Caco-2 (cell line): ENCODE results near the gene BCOR. TPM values are rescaled to one million over a fixed set of nuclear protein-coding genes. Genes with fewer than 3 reads are reported as not detected.

ENCODE experiments used
- BruUV-seq: library from RNA; stranded (reverse); fragments of 400-500 nt; replicated peaks from 2 replicates; lab custom pipeline; 2021; lab: Mats Ljungman, UMichigan
- CTCF ChIA-PET: fragments of 300-600 bp; sonication (Branson Sonifier 250); formaldehyde crosslinking; loops from one replicate; lab custom pipeline; 2022; ENCODE audit warnings: antibody characterized with exemption; lab: Charles Lee
- POLR2A ChIA-PET: fragments of 300-600 bp; sonication (Branson Sonifier 250); formaldehyde crosslinking; loops from one replicate; lab custom pipeline; 2022; ENCODE audit warnings: antibody characterized with exemption; lab: Charles Lee
- DNase-seq, 2 experiments: peaks; one replicate each; pipeline versions ENCODE4 v3.0.0 to v3.0.0-alpha.2; 2020 to 2022
- H3K27me3 ChIP-seq: replicated peaks from 2 replicates; pipeline ENCODE4 v1.6.0; 2011; ENCODE audit warnings: low read length; ENCODE audit not compliant: control insufficient read depth, insufficient read depth
- H3K36me3 ChIP-seq: 2 replicates; pipeline ENCODE4 v1.5.1; 2011; ENCODE audit warnings: low read length; ENCODE audit not compliant: control insufficient read depth, insufficient read depth
- H3K4me1 ChIP-seq: fragments of 250-450 bp; sonication (Bioruptor Pico); 2 replicates; pipeline ENCODE4 v1.5.1; 2020; ENCODE audit warnings: mild to moderate bottlenecking
- H3K4me3 ChIP-seq: 2 replicates; pipeline ENCODE4 v1.5.1; 2011; ENCODE audit warnings: low read depth, mild to moderate bottlenecking, control low read depth, low read length
- H3K9me3 ChIP-seq: fragments of 250-450 bp; sonication (Bioruptor Pico); 2 replicates; pipeline ENCODE4 v1.5.1; 2020; ENCODE audit warnings: mild to moderate bottlenecking, moderate library complexity
- H3K27ac Mint-ChIP-seq: one replicate; pipeline ENCODE4 v1.8.0; 2022; ENCODE audit warnings: mixed read lengths; ENCODE audit not compliant: unreplicated experiment
- H3K27me3 Mint-ChIP-seq: one replicate; pipeline ENCODE4 v1.8.0; 2022; ENCODE audit warnings: mixed read lengths; ENCODE audit not compliant: insufficient read depth, unreplicated experiment
- H3K36me3 Mint-ChIP-seq: one replicate; pipeline ENCODE4 v1.8.0; 2022; ENCODE audit warnings: mild to moderate bottlenecking, mixed read lengths; ENCODE audit not compliant: insufficient read depth, unreplicated experiment
- H3K4me1 Mint-ChIP-seq: one replicate; pipeline ENCODE4 v1.8.0; 2022; ENCODE audit warnings: low read depth, mixed read lengths; ENCODE audit not compliant: unreplicated experiment
- H3K4me3 Mint-ChIP-seq: one replicate; pipeline ENCODE4 v1.8.0; 2022; ENCODE audit warnings: mild to moderate bottlenecking, moderate library complexity, mixed read lengths; ENCODE audit not compliant: unreplicated experiment
- H3K9me3 Mint-ChIP-seq: one replicate; pipeline ENCODE4 v1.8.0; 2022; ENCODE audit warnings: mixed read lengths; ENCODE audit not compliant: unreplicated experiment
- CTCF ChIP-seq, 2 experiments: fragments of 200-600 bp in 1 of 2; IDR thresholded peaks; 1 replicate in 1 of 2; 2 replicates in 1 of 2; pipeline versions ENCODE4 v1.5.1 to v1.8.0; 2011 to 2022; ENCODE audit warnings: antibody characterized with exemption in 1 of 2, control low read depth in 1 of 2, inconsistent platforms in 1 of 2, low read depth in 1 of 2, low read length in 1 of 2, mild to moderate bottlenecking in 1 of 2, moderate library complexity in 1 of 2; ENCODE audit not compliant: insufficient read depth in 1 of 2, severe bottlenecking in 1 of 2, unreplicated experiment in 1 of 2
- intact Hi-C: fragments of 100-400 bp; cut with micrococcal nuclease; formaldehyde crosslinking; loops from one replicate; pipeline ENCODE4 v1.10.0; 2022; ENCODE audit not compliant: unreplicated experiment
- total RNA-seq: library from RNA; stranded (reverse); gene quantifications from 2 replicates; pipeline ENCODE4 v1.2.3, GENCODE V29; 2022

Gene BCOR
- total RNA-seq, 1 experiment from 2014 or later: 16.2 TPM

GRCh38 chrX:40077906-40078305 is 19.9 kb downstream of the BCOR start:
- Histone ChIP-seq H3K4me3 (no peak overlapping the region), H3K36me3 (no peaks in the 10 kb centered on the region), H3K4me1 (no peaks in the 10 kb centered on the region), H3K9me3 (no peaks in the 10 kb centered on the region), H3K27me3 (no peaks in the 10 kb centered on the region)
- ChIA-PET CTCF (no interaction called here), POLR2A (no interaction called here)
- BruUV-seq: no TSS peak
- H3K36me3 Mint-ChIP-seq: peaks cover 16% of the 10 kb centered on the region
- TF ChIP-seq CTCF (IDR thresholded peaks at IDR 0.05; ENCODE audit: insufficient read depth in 1 of 2, low read depth in 1 of 2, low read length in 1 of 2, severe bottlenecking in 1 of 2, unreplicated experiment in 1 of 2): no peak
- H3K27ac Mint-ChIP-seq: no peak overlapping the region
- no peak overlapping the region for H3K4me3 Mint-ChIP-seq
- no peaks in the 10 kb centered on the region for H3K9me3 Mint-ChIP-seq
- H3K4me1 Mint-ChIP-seq: no peaks in the 10 kb centered on the region
- H3K27me3 Mint-ChIP-seq: no peaks in the 10 kb centered on the region
- DNase-seq: no peak
- intact Hi-C loops: no loop called here

GRCh38 chrX:40076750-40077575 is 20.8 kb downstream of the BCOR start:
- no TSS peak for BruUV-seq
- ChIA-PET POLR2A (interaction anchor here (0.6 kb wide), 1 partner anchor 28 kb away, joined by 6 read pairs; no protein-coding TSS in a partner anchor), CTCF (no interaction called here)
- no peak for TF ChIP-seq CTCF (IDR thresholded peaks at IDR 0.05; ENCODE audit: insufficient read depth in 1 of 2, low read depth in 1 of 2, low read length in 1 of 2, severe bottlenecking in 1 of 2, unreplicated experiment in 1 of 2)
- no peak overlapping the region for H3K27ac Mint-ChIP-seq
- H3K4me1 Mint-ChIP-seq: no peaks in the 10 kb centered on the region
- Histone ChIP-seq H3K36me3 (no peaks in the 10 kb centered on the region), H3K4me1 (no peaks in the 10 kb centered on the region), H3K4me3 (no peak overlapping the region), H3K27me3 (no peaks in the 10 kb centered on the region), H3K9me3 (no peaks in the 10 kb centered on the region)
- no peaks in the 10 kb centered on the region for H3K9me3 Mint-ChIP-seq
- no peaks in the 10 kb centered on the region for H3K27me3 Mint-ChIP-seq
- H3K36me3 Mint-ChIP-seq: peaks cover 18% of the 10 kb centered on the region
- intact Hi-C loops: no loop called here
- no peak for DNase-seq
- H3K4me3 Mint-ChIP-seq: no peak overlapping the region

GRCh38 chrX:40074959-40075332 is 22.8 kb downstream of the BCOR start:
- Histone ChIP-seq H3K36me3 (no peaks in the 10 kb centered on the region), H3K4me3 (no peak overlapping the region), H3K27me3 (no peaks in the 10 kb centered on the region), H3K4me1 (no peaks in the 10 kb centered on the region), H3K9me3 (no peaks in the 10 kb centered on the region)
- ChIA-PET POLR2A (no interaction called here), CTCF (no interaction called here)
- H3K27ac Mint-ChIP-seq: no peak overlapping the region
- intact Hi-C loops: no loop called here
- no peak for TF ChIP-seq CTCF (IDR thresholded peaks at IDR 0.05; ENCODE audit: insufficient read depth in 1 of 2, low read depth in 1 of 2, low read length in 1 of 2, severe bottlenecking in 1 of 2, unreplicated experiment in 1 of 2)
- H3K4me1 Mint-ChIP-seq: no peaks in the 10 kb centered on the region
- DNase-seq: no peak
- no TSS peak for BruUV-seq
- no peak overlapping the region for H3K4me3 Mint-ChIP-seq
- H3K9me3 Mint-ChIP-seq: no peaks in the 10 kb centered on the region
- peaks cover 36% of the 10 kb centered on the region for H3K36me3 Mint-ChIP-seq
- no peaks in the 10 kb centered on the region for H3K27me3 Mint-ChIP-seq
